Measurements from ENCODE around the gene RPL13A. TPM values are rescaled to one million over a fixed set of nuclear protein-coding genes. Genes with fewer than 3 reads are reported as not detected.
A peak's percentile ranks its signal among the peaks of the same experiment; 100 is the strongest.
"Not testable (repeated sequence)": the region's sequence is repeated elsewhere in the genome, so short reads cannot be mapped to it uniquely, and the experiment has no call there.

RPL13A gene
- total RNA-seq, 1 experiment from 2014 or later: 3,819 TPM

DNA sequence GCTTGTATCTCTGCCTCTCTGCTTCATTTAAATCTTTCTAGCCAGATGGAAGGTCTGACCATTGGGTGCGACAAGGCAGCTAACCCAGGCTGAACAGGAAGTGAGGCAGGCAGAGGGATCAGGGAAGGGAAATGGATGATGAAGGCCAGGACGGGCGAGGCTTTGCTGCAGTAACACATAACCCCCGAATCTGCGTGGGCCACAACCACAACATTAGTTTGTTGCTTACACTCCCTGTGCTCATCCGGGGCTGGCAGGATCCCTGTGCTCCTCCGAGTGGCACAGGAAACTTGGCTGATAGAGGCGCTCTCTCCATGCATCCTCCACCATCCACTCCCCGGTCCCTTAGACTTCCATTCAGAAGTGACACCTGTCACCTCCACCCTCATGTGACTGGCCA lies 14.5 kb upstream of the RPL13A start:
- DNase-seq (ENCODE audit: unreplicated experiment): no peak
- ChIA-PET POLR2A (interaction anchor here (0.7 to 1.6 kb wide), 3 partner anchors 16 to 24 kb away, joined by 3 to 4 read pairs (median 3); partner anchors contain the start of genes PIH1D1 and RPS11), CTCF (interaction anchor here (0.6 to 2.2 kb wide), 14 partner anchors 8 to 219 kb away, joined by 3 to 22 read pairs (median 5); no protein-coding TSS in a partner anchor)
- TF ChIP-seq, protein P1, sequence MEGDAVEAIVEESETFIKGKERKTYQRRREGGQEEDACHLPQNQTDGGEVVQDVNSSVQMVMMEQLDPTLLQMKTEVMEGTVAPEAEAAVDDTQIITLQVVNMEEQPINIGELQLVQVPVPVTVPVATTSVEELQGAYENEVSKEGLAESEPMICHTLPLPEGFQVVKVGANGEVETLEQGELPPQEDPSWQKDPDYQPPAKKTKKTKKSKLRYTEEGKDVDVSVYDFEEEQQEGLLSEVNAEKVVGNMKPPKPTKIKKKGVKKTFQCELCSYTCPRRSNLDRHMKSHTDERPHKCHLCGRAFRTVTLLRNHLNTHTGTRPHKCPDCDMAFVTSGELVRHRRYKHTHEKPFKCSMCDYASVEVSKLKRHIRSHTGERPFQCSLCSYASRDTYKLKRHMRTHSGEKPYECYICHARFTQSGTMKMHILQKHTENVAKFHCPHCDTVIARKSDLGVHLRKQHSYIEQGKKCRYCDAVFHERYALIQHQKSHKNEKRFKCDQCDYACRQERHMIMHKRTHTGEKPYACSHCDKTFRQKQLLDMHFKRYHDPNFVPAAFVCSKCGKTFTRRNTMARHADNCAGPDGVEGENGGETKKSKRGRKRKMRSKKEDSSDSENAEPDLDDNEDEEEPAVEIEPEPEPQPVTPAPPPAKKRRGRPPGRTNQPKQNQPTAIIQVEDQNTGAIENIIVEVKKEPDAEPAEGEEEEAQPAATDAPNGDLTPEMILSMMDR (IDR thresholded peaks at IDR 0.05; ENCODE audit: unreplicated experiment): no peak
- Mint-ChIP-seq H3K4me1 (ENCODE audit: insufficient read depth, unreplicated experiment) (peaks cover 8% of the 10 kb centered on the region), H3K4me3 (ENCODE audit: unreplicated experiment) (peak overlapping the region; percentile 77), H3K27me3 (ENCODE audit: insufficient read depth, unreplicated experiment) (peaks cover 13% of the 10 kb centered on the region), H3K27ac (ENCODE audit: low read depth, unreplicated experiment) (no peak overlapping the region), H3K36me3 (ENCODE audit: insufficient read depth, unreplicated experiment) (peaks cover 5% of the 10 kb centered on the region), H3K9me3 (ENCODE audit: unreplicated experiment) (no peaks in the 10 kb centered on the region)
- no TSS peak for BruUV-seq (replicated peaks)
- intact Hi-C loops (cut with micrococcal nuclease): no loop called here

DNA sequence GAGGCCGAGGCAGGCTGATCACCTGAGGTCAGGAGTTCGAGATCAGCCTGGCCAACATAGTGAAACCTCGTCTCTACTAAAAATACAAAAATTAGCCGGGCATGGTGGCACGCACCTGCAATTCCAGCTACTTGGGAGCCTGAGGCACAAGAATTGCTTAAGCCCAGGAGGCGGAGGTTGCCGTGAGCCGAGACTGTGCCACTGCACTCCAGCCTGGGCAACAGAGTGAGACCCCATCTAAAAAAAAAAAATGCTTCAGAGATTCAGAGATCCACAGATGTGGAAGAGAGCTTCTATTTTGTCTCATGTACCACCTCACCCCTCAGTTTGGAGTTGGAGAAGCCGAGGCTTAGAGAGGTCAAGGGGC lies 13.9 kb upstream of the RPL13A start:
- ChIA-PET CTCF (interaction anchor here (0.6 to 2.2 kb wide), 22 partner anchors 8 to 378 kb away, joined by 3 to 22 read pairs (median 4); no protein-coding TSS in a partner anchor), POLR2A (interaction anchor here (0.7 to 1.6 kb wide), 3 partner anchors 22 to 457 kb away, joined by 3 to 4 read pairs (median 3); partner anchors contain the start of genes PIH1D1 and RPS11)
- H3K4me1 Mint-ChIP-seq (ENCODE audit: insufficient read depth, unreplicated experiment); intact Hi-C loops (cut with micrococcal nuclease); BruUV-seq (replicated peaks); H3K36me3 Mint-ChIP-seq (ENCODE audit: insufficient read depth, unreplicated experiment); DNase-seq (ENCODE audit: unreplicated experiment); H3K9me3 Mint-ChIP-seq (ENCODE audit: unreplicated experiment); H3K27ac Mint-ChIP-seq (ENCODE audit: low read depth, unreplicated experiment): not testable (repeated sequence)
- H3K4me3 Mint-ChIP-seq (ENCODE audit: unreplicated experiment): peak overlapping the region; percentile 77
- peaks cover 13% of the 10 kb centered on the region for H3K27me3 Mint-ChIP-seq (ENCODE audit: insufficient read depth, unreplicated experiment)

DNA sequence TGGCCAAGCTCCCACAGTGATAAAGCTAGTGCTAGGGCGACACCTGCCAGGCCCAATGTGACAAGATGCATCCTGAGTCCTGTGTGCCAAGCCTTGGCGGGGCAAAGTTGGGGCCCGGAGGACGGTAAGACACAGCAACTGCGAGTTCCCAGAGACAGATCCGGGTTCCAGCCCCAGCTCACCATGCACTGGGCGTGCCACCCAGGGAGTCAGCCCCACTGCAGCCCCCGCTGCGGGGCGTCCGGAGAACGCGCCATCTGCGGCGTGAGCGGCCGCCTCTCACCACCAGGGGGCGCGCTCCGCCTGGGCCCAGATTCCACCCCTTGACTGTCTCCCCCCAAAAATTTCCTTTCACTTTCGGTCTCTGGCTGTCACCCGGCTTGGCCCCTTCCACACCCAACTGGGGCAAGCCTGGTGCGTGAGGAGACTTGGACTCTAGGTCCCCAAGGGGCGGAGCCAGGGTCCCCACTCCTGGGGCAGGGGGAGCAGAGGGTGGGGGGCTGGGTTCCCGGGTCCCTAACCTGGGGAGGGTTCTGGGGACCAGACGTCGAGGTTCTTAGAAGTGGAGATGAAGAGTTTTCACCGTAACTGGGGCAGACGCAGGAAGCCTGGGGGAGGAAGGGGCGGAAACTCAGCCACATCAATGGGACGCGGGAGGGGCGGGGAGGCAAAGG lies 13.4 kb upstream of the RPL13A start, which contains the start of gene FLT3LG:
Gene FLT3LG, plus strand, starts transcription at position 348 of the 674 bp plus-strand sequence. CDS start 425 bp downstream, outside the sequence.
- Mint-ChIP-seq H3K9me3 (ENCODE audit: unreplicated experiment) (no peaks in the 10 kb centered on the region), H3K36me3 (ENCODE audit: insufficient read depth, unreplicated experiment) (peaks cover 5% of the 10 kb centered on the region), H3K27ac (ENCODE audit: low read depth, unreplicated experiment) (peak within 1 kb of the TSS; percentile 59), H3K4me1 (ENCODE audit: insufficient read depth, unreplicated experiment) (peaks cover 3% of the 10 kb centered on the region), H3K27me3 (ENCODE audit: insufficient read depth, unreplicated experiment) (peaks cover 13% of the 10 kb centered on the region), H3K4me3 (ENCODE audit: unreplicated experiment) (peak within 1 kb of the TSS; percentile 77)
- BruUV-seq (replicated peaks): no TSS peak
- DNase-seq (ENCODE audit: unreplicated experiment): peak; percentile 78
- TF ChIP-seq, protein P1 (IDR thresholded peaks at IDR 0.05; ENCODE audit: unreplicated experiment): peak; percentile 95
- intact Hi-C loops (cut with micrococcal nuclease): loop anchor here (1.0 kb wide), 1 partner anchor 73 kb away; no protein-coding TSS in a partner anchor
- POLR2A ChIA-PET: interaction anchor here (0.7 to 1.6 kb wide), 2 partner anchors 22 to 457 kb away, joined by 3 to 4 read pairs; partner anchors contain the start of gene RPS11
- CTCF ChIA-PET: interaction anchor here (0.6 to 2.2 kb wide), 20 partner anchors 9 to 378 kb away, joined by 3 to 22 read pairs (median 4); no protein-coding TSS in a partner anchor

DNA sequence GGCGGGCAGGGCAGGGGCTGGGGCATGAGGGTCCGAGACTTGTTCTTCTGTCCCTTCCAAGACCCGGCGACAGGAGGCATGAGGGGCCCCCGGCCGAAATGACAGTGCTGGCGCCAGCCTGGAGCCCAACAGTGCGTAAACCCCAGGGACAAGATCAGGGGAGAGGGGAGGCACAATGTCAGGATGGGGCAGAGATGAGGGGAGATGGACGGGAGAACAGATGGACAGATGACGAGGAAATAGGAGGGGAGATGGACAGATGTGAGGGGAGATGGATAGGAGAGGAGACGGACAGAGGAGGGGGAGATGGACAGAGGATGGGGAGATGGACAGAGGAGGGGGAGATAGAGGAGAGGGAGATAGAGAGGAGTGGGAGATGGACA lies 12.9 kb upstream of the RPL13A start:
- Mint-ChIP-seq H3K9me3 (ENCODE audit: unreplicated experiment) (no peaks in the 10 kb centered on the region), H3K4me3 (ENCODE audit: unreplicated experiment) (peak overlapping the region; percentile 77), H3K36me3 (ENCODE audit: insufficient read depth, unreplicated experiment) (peaks cover 5% of the 10 kb centered on the region), H3K4me1 (ENCODE audit: insufficient read depth, unreplicated experiment) (no peaks in the 10 kb centered on the region), H3K27me3 (ENCODE audit: insufficient read depth, unreplicated experiment) (peaks cover 13% of the 10 kb centered on the region), H3K27ac (ENCODE audit: low read depth, unreplicated experiment) (peak overlapping the region; percentile 59)
- no peak for DNase-seq (ENCODE audit: unreplicated experiment)
- BruUV-seq (replicated peaks): no TSS peak
- TF ChIP-seq, protein P1 (IDR thresholded peaks at IDR 0.05; ENCODE audit: unreplicated experiment): no peak
- ChIA-PET POLR2A (no interaction called here), CTCF (interaction anchor here (1.2 kb wide), 1 partner anchor 10 kb away, joined by 5 read pairs; no protein-coding TSS in a partner anchor)
- intact Hi-C loops (cut with micrococcal nuclease): loop anchor here (1.0 kb wide), 1 partner anchor 73 kb away; no protein-coding TSS in a partner anchor

Data from MCF 10A (cell line).